Measurements from ENCODE around the gene FAM120A. TPM values are rescaled to one million over a fixed set of nuclear protein-coding genes. Genes with fewer than 3 reads are reported as not detected.

The FAM120A gene
- total and polyA plus RNA-seq, 7 experiments from 2014 or later, result 9.0 to 136 (median 80.2) TPM

DNA sequence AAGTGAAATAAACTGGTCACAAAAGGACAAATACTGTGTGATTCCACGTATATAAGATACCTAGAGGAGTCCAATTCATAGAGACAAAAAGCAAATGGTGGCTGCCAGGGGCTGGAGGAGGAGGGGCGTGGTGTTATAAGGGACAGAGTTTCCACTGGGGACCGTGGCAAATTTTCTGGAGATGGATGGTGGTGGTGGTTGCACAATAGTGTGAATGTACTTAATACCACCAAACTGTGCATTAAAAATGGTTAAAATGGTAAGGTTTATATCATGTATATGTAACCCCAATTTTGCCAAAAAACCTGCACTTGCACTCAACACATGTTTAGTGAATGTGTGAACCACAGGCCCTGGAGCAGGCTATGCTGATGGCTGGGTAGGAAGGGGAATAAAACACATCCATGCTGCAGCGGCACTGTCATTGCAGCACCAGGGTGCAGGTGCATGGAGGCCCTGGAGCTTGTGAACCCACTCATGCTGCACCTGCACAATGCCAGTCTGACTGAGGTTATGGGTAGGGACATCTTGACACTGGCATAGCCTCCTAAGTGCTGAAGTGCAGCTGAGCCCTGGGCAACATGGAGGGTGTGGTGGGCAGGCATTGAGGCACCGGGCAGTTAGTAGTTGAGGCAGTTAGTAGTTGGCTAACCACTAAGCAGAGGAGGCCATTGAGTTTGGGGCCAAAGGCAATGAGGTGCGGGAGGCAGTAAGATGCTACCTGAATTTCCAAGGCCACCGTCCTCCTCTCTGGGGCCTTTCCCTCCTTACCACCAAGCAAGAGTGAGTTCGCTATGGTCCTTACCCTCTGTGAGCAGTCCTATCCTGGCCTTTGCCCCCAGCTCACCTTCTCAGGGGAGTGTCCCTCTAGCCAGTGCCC lies 121.4 kb downstream of the FAM120A start:
- no peak overlapping the region for H3K27ac ChIP-seq (ENCODE audit: low read depth, low read length)
- ATAC-seq (no peak), DNase-seq (no peak)
- H3K9me3 ChIP-seq (ENCODE audit: control insufficient read depth in 2 of 3, low read length in 3 of 3), result no peaks in the 10 kb centered on the region
- Mint-ChIP-seq H3K27me3 (no peaks in the 10 kb centered on the region), H3K9me3 (peaks cover 0 to 4% (median 0%) of the 10 kb centered on the region in 11 donors), H3K4me3 (peak overlapping the region in 4 of 10 donors; percentile 20 to 34 (median 28)), H3K4me1 (peaks cover 15 to 27% (median 20%) of the 10 kb centered on the region in 7 donors), H3K36me3 (peaks cover 0 to 16% (median 5%) of the 10 kb centered on the region in 5 donors), H3K27ac (peak overlapping the region in 2 of 9 donors; percentile 13 to 32)
- no peaks in the 10 kb centered on the region for H3K27me3 ChIP-seq (ENCODE audit: control insufficient read depth in 2 of 2, insufficient read depth in 2 of 2, low read length in 2 of 2)
- no peak overlapping the region for H3K4me3 ChIP-seq (ENCODE audit: low read length)
- no peaks in the 10 kb centered on the region for H3K36me3 ChIP-seq (ENCODE audit: control insufficient read depth in 2 of 3, insufficient read depth in 3 of 3, low read length in 3 of 3)
- peaks cover 11 to 17% of the 10 kb centered on the region in 2 donors for H3K4me1 ChIP-seq (ENCODE audit: control insufficient read depth in 2 of 2, insufficient read depth in 2 of 2, low read length in 2 of 2)
- POLR2A ChIA-PET, result no interaction called here
- CTCF ChIA-PET, result no interaction called here
- intact Hi-C loops (cut with micrococcal nuclease), result loop anchor here in 1 of 2 donors (10.0 kb wide), 1 partner anchor 462 kb away; no protein-coding TSS in a partner anchor

DNA sequence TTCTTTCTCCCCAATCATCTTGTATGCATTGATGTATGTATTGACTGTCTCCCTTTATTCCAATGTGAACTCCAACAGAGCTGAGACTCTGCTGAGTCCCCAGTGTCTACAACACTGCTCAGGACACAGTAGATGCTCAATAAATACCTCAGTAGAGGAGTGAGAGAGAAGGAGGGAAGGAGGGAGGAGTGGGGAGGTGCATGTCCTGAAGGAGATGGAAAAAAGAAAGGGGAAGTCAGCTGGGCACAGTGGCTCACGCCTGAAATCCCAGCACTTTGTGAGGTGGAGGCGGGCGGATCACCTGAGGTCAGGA lies 122.0 kb downstream of the FAM120A start:
- H3K27ac Mint-ChIP-seq, result peak overlapping the region in 4 of 9 donors; percentile 27 to 71 (median 32)
- intact Hi-C loops (cut with micrococcal nuclease), result loop anchor here in 1 of 2 donors (10.0 kb wide), 1 partner anchor 461 kb away; no protein-coding TSS in a partner anchor
- H3K9me3 ChIP-seq (ENCODE audit: control insufficient read depth in 2 of 3, low read length in 3 of 3), result no peaks in the 10 kb centered on the region
- peaks cover 0 to 16% (median 5%) of the 10 kb centered on the region in 5 donors for H3K36me3 Mint-ChIP-seq
- no peaks in the 10 kb centered on the region for H3K27me3 ChIP-seq (ENCODE audit: control insufficient read depth in 2 of 2, insufficient read depth in 2 of 2, low read length in 2 of 2)
- no peaks in the 10 kb centered on the region for H3K27me3 Mint-ChIP-seq
- H3K4me3 Mint-ChIP-seq, result peak overlapping the region in 5 of 10 donors; percentile 18 to 66 (median 32)
- H3K9me3 Mint-ChIP-seq, result peaks cover 0 to 4% (median 0%) of the 10 kb centered on the region in 11 donors
- no peaks in the 10 kb centered on the region for H3K36me3 ChIP-seq (ENCODE audit: control insufficient read depth in 2 of 3, insufficient read depth in 3 of 3, low read length in 3 of 3)
- no peak for ATAC-seq
- no peak overlapping the region for H3K27ac ChIP-seq (ENCODE audit: low read depth, low read length)
- H3K4me1 Mint-ChIP-seq, result peaks cover 21 to 31% (median 25%) of the 10 kb centered on the region in 7 donors
- DNase-seq, result no peak
- no peak overlapping the region for H3K4me3 ChIP-seq (ENCODE audit: low read length)
- POLR2A ChIA-PET, result no interaction called here
- CTCF ChIA-PET, result no interaction called here
- H3K4me1 ChIP-seq (ENCODE audit: control insufficient read depth in 2 of 2, insufficient read depth in 2 of 2, low read length in 2 of 2), result peaks cover 11 to 23% of the 10 kb centered on the region in 2 donors

DNA sequence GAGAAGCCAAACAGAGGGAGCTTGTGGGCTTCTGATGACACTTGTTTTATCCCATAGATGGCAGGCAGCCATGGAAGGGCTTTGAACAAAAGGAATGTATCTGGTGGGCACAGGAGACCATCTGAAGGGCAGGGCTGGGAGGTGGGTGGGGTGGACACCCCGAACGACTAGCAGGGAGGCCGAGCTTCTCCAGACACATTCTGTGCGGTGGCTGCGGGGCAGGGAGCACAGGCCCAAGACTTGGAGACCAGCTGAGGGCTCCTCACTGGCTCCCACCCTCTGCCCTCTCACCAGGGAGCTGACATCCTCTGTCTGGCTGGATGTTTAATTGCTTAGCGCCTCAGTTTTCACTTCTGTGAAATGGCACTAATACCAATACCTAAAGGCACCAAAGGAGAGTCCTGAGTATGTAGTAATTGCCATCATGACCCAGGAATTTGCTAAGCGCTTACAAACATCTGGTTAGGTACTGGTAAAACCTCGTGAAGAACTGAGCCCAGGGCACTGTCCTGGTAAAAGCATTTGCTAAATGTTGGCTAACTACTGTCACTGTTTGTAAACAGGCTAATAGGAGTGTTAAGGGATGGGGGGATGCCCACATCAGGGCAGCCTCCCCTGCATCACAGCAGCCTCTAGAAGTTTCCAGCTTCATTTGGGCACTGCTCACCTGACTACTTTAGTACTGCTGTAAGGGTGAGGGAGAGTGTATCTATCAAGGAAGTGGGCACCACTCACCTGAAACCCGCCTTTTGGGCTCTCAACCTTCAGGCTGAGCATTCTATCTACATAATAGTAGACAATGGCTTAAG lies 122.8 kb downstream of the FAM120A start:
- Mint-ChIP-seq H3K27me3 (no peaks in the 10 kb centered on the region), H3K27ac (peak overlapping the region in 8 of 9 donors; percentile 23 to 83 (median 54)), H3K9me3 (peaks cover 0 to 4% (median 0%) of the 10 kb centered on the region in 11 donors), H3K36me3 (peaks cover 0 to 16% (median 5%) of the 10 kb centered on the region in 5 donors), H3K4me1 (peaks cover 28 to 40% (median 33%) of the 10 kb centered on the region in 7 donors), H3K4me3 (peak overlapping the region; percentile 42 to 94 (median 80))
- CTCF ChIA-PET, result interaction anchor here (0.7 to 2.0 kb wide), 2 partner anchors 8 to 543 kb away, joined by 4 to 9 read pairs; no protein-coding TSS in a partner anchor
- H3K4me3 ChIP-seq (ENCODE audit: low read length), result no peak overlapping the region
- no peak for DNase-seq
- H3K27me3 ChIP-seq (ENCODE audit: control insufficient read depth in 2 of 2, insufficient read depth in 2 of 2, low read length in 2 of 2), result no peaks in the 10 kb centered on the region
- intact Hi-C loops (cut with micrococcal nuclease), result loop anchor here in 1 of 2 donors (10.0 kb wide), 1 partner anchor 461 kb away; no protein-coding TSS in a partner anchor
- H3K4me1 ChIP-seq (ENCODE audit: control insufficient read depth in 2 of 2, insufficient read depth in 2 of 2, low read length in 2 of 2), result peaks cover 15 to 28% of the 10 kb centered on the region in 2 donors
- POLR2A ChIA-PET, result interaction anchor here (0.7 to 2.1 kb wide), 3 partner anchors 8 to 434 kb away, joined by 4 to 24 read pairs (median 4); no protein-coding TSS in a partner anchor
- no peaks in the 10 kb centered on the region for H3K36me3 ChIP-seq (ENCODE audit: control insufficient read depth in 2 of 3, insufficient read depth in 3 of 3, low read length in 3 of 3)
- ATAC-seq, result no peak
- H3K27ac ChIP-seq (ENCODE audit: low read depth, low read length), result no peak overlapping the region
- no peaks in the 10 kb centered on the region for H3K9me3 ChIP-seq (ENCODE audit: control insufficient read depth in 2 of 3, low read length in 3 of 3)

DNA sequence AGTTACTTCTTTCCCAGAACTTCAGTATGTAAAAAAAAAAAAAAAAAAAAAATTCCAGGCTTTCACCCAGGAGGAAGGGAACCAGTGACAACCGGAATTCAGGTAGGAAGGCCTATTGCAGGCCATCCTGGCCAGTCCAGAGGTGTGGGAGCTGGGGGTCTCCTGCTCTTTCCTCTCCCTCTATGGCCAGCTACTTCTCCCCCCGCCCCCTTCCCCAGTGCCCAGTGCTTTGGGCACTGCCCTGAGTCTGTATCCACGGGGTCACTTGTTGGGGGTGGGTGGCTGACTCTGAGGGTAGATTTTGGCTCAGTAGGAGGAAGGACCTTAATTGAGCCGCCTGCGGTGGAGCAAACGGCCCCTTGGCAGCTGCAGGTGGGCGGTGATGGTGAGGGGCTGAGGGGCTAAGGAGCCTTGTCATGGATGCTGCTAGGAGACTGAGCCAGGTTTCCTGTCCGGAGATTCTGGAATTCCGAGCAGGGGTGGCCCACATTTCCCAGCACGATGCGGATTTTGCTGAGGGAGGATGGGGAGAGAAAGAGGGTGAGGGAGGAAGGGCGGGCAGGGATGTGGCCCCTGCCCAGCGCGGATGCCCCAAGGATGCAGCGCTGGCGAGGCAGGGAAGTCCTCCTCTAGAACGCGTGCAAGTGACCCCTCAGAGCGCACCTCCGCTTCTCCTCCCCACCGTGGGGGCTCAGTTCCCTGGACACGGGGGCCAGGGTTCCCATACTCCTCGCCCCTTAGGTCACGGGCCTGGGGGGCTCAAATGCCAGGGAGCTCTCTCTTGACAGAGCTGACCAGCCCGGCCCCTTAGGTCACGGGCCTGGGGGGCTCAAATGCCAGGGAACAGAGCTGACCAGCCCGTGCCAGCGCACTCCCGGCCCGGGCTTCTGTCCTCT lies 123.7 kb downstream of the FAM120A start:
- H3K9me3 Mint-ChIP-seq, result peaks cover 0 to 4% (median 0%) of the 10 kb centered on the region in 11 donors
- no peaks in the 10 kb centered on the region for H3K36me3 ChIP-seq (ENCODE audit: control insufficient read depth in 2 of 3, insufficient read depth in 3 of 3, low read length in 3 of 3)
- peak overlapping the region; percentile 72 to 95 (median 93) for H3K27ac Mint-ChIP-seq
- H3K4me3 ChIP-seq (ENCODE audit: low read length), result peak overlapping the region; percentile 70
- peak overlapping the region; percentile 72 to 94 (median 90) for H3K4me3 Mint-ChIP-seq
- intact Hi-C loops (cut with micrococcal nuclease), result loop anchor here (1.0 to 10.0 kb wide), 2 partner anchors 9 to 460 kb away; no protein-coding TSS in a partner anchor
- H3K4me1 ChIP-seq (ENCODE audit: control insufficient read depth in 2 of 2, insufficient read depth in 2 of 2, low read length in 2 of 2), result peaks cover 15 to 30% of the 10 kb centered on the region in 2 donors
- H3K27ac ChIP-seq (ENCODE audit: low read depth, low read length), result peak overlapping the region; percentile 91
- ChIA-PET CTCF (interaction anchor here (0.7 to 2.0 kb wide), 2 partner anchors 9 to 544 kb away, joined by 4 to 9 read pairs; no protein-coding TSS in a partner anchor), POLR2A (interaction anchor here (1.0 to 2.1 kb wide), 2 partner anchors 8 to 804 kb away, joined by 3 to 24 read pairs; no protein-coding TSS in a partner anchor)
- no peak for DNase-seq
- peaks cover 33 to 48% (median 39%) of the 10 kb centered on the region in 7 donors for H3K4me1 Mint-ChIP-seq
- peaks cover 0 to 13% (median 5%) of the 10 kb centered on the region in 5 donors for H3K36me3 Mint-ChIP-seq
- no peaks in the 10 kb centered on the region for H3K27me3 ChIP-seq (ENCODE audit: control insufficient read depth in 2 of 2, insufficient read depth in 2 of 2, low read length in 2 of 2)
- no peaks in the 10 kb centered on the region for H3K27me3 Mint-ChIP-seq
- no peaks in the 10 kb centered on the region for H3K9me3 ChIP-seq (ENCODE audit: control insufficient read depth in 2 of 3, low read length in 3 of 3)
- ATAC-seq, result no peak

DNA sequence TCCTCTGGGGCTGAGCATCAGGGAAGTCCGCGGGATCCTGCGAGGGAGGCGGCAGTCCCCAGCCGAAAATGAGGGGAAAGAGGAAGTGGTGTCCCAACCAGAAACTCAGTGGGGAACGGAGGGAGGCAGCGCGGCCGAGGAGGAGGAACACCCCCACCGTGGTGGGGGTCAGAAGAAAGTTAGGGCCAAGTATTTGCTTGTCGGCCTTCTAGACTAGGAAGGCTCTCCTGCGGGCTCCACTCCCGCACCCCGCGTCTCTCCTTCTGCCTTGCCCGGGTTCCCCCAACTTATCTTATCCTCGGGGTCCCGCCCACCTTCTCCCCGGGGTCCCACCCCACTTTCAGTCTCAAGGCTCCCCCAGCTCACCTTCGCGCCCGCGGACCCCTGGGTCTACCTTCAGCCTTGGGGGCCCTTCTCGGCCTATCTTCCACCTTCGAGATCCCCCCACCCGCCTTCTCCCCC lies 124.3 kb downstream of the FAM120A start:
- H3K36me3 Mint-ChIP-seq, result peaks cover 0 to 9% (median 0%) of the 10 kb centered on the region in 5 donors
- peaks cover 38 to 55% (median 45%) of the 10 kb centered on the region in 7 donors for H3K4me1 Mint-ChIP-seq
- Histone ChIP-seq H3K4me3 (ENCODE audit: low read length) (peak overlapping the region; percentile 70), H3K27ac (ENCODE audit: low read depth, low read length) (peak overlapping the region; percentile 91), H3K4me1 (ENCODE audit: control insufficient read depth in 2 of 2, insufficient read depth in 2 of 2, low read length in 2 of 2) (peaks cover 15 to 32% of the 10 kb centered on the region in 2 donors), H3K9me3 (ENCODE audit: control insufficient read depth in 2 of 3, low read length in 3 of 3) (no peaks in the 10 kb centered on the region), H3K36me3 (ENCODE audit: control insufficient read depth in 2 of 3, insufficient read depth in 3 of 3, low read length in 3 of 3) (no peaks in the 10 kb centered on the region), H3K27me3 (ENCODE audit: control insufficient read depth in 2 of 2, insufficient read depth in 2 of 2, low read length in 2 of 2) (no peaks in the 10 kb centered on the region)
- H3K27ac Mint-ChIP-seq, result peak overlapping the region; percentile 72 to 95 (median 93)
- POLR2A ChIA-PET, result interaction anchor here (1.0 to 2.1 kb wide), 2 partner anchors 9 to 805 kb away, joined by 3 to 24 read pairs; no protein-coding TSS in a partner anchor
- no peaks in the 10 kb centered on the region for H3K27me3 Mint-ChIP-seq
- ATAC-seq (peak; percentile 59), DNase-seq (peak in 8 of 9 donors; percentile 30 to 62 (median 44))
- intact Hi-C loops (cut with micrococcal nuclease), result loop anchor here (1.0 to 10.0 kb wide), 2 partner anchors 10 to 459 kb away; no protein-coding TSS in a partner anchor
- H3K9me3 Mint-ChIP-seq, result no peaks in the 10 kb centered on the region
- CTCF ChIA-PET, result interaction anchor here (2.0 kb wide), 1 partner anchor 9 kb away, joined by 9 read pairs; no protein-coding TSS in a partner anchor
- H3K4me3 Mint-ChIP-seq, result peak overlapping the region; percentile 72 to 94 (median 90)
